NCI-H187 (cell line): ENCODE measurements around the gene ARHGAP26.

Experiments
- DNase-seq, 2 experiments: peaks; one replicate each; lab custom pipeline; 2025; lab: John Stamatoyannopoulos, UW

The ARHGAP26 gene

DNA sequence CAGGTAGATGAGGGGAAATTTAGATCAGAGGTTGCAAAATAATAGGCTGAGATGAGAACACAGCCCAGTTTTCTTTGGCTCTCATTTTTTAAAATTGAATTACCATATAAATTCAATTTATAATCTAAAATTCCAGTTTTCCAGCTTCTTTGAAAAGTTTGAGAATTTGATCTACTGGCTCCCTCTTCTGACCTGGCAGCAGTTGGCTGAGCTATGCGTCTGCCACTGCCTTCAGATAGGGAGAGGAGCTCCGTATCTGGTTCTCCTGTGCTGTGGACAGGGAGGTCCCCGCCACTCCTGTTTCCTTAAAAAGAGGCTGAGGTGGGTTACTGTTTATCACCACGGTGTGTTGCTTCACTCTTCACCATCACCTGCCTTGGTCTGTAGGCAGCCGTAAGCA is 103.7 kb downstream of the ARHGAP26 start:
- no peak for DNase-seq

DNA sequence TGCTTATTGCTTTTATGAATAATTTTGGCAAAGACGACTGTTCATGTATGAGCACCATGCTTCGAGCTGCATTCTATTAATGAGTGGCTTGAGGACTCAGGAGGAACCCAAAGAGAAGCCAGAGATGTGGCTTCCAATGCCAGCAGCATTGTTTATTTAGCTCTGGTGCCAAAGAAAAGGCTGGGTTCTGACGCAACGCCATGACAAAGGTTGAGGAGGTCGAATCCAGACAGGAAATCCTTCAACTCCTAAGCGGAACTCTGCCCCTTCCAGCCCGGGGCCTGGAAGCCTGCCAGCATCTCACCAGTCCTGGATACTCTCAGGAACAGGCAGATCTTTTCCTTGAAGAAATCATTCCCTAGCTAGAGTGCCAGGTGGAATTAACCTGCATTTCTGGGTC is 104.4 kb downstream of the ARHGAP26 start:
- DNase-seq, result no peak

DNA sequence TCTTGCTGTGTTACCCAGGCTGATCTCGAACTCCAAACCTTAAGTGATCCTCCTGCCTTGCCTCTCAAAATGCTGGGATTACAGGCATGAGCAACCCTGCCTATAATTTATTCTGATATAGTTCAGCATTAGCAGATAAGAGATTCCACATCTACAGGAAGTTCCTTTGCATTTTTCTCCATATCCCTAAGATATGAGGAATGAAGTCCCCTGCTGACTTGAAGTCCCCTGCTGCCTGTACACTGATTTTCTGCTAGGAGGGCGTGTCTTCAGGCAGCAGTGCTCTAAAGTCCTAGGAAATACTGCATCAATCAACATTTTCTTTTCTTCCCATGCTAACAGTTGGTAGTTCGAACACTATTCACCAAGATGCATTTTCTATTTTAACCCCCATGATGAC is 105.8 kb downstream of the ARHGAP26 start:
- no peak for DNase-seq

GRCh38 chr5:142876817-142877216 is 106.6 kb downstream of the ARHGAP26 start:
- DNase-seq, result no peak

DNA sequence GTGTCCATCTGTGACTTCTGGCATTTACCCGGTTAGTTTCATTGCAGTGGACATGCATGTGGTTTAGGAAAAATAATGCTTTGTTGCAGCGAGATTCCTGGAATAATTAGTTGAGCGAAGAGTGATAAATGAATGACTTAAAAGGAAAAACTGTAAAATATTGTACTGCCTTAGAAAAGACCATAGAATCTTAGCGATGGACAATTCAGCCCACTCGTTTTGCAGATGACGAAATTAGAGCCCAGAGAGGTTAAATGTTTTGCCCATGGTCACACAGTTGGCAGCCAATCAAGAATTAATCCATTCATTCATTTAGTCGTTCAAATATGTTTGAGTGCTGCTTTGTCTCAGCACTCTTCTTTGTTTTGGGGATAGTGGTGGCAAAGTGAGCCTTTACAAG is 107.9 kb downstream of the ARHGAP26 start:
- no peak for DNase-seq

DNA sequence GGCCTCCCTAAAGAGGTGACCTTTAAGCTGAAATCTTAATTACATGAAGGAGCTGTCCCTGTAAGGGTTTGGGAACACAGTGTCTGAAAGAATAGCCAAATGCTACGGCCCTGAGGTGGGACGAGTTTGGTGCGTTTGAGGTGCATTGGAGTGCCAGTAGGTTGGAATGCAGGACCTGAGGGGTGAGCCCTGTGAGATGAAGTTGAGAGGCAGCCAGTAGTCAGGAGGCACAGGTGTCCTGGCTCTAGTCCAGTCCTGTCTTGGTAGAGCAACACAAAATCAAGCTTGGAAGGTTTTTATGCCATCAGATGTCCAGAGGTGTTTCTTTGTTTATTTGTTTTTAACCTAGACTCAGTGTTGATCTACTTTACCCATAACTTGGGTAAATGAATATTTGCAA is 108.5 kb downstream of the ARHGAP26 start:
- DNase-seq, result no peak

- DNase-seq, result no peak
These were observed 111.1 kb downstream of the ARHGAP26 start for GRCh38 chr5:142881076-142881783.

DNA sequence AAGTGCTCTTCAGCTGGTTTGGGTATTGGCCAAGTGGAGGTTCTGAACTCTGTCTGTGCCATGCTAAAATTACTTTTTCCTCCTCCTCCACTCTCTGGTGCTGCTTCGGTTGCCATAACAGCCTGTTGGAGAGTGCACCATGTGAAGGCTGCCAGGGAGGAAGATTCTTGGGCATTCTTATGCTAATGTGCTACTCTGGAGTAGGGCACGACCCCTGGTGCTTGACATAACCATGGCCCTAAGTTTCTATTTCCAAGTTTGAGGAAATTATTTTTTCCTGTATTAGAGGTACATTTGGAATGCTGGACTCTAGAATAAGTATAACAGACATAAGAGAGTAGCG is 111.6 kb downstream of the ARHGAP26 start:
- no peak for DNase-seq

DNA sequence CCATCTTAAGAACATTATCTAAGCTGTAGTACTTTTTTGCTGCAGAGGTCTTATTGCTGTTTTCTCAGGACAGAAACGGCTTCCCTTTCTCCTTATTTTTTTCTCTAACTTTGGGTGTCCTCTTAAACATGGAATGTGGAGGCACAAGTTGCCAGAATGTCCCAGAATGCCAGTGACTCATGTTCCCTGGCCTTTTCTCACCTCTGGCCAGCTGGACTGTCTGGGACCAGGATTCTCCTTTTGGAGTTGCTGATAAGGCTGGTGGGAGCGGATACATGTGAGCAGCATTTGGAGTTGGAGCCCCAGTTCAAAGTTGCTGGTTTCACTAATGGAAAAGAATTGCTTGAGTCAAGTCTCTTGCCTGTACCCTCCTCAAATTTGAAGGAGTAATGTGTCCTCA is 112.8 kb downstream of the ARHGAP26 start:
- DNase-seq, result no peak

- DNase-seq, result no peak
These were observed 113.3 kb downstream of the ARHGAP26 start for GRCh38 chr5:142883438-142883837.

DNA sequence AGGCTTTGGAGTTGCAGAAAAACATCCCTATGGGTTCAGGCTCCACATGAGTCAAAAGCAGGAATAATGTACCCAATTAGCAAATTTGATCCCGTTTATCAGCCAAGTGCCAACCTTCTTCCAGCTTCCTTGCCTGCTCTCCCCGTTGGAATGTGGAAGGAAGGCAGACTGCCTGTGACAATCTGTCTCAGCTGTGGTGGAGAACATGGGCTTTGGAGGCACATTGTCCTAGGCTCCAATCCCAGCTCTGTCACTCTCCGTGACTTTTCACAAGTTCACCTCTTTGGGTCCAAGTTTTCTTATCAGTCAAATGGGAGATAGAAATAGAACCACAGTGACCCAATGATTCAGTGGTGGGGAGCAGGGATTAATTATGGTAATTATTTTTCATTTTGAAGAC is 113.9 kb downstream of the ARHGAP26 start:
- DNase-seq, result no peak

- DNase-seq, result no peak
These were observed 116.0 kb downstream of the ARHGAP26 start for GRCh38 chr5:142886211-142886610.

GRCh38 chr5:142886956-142887355 is 116.8 kb downstream of the ARHGAP26 start:
- DNase-seq, result no peak

GRCh38 chr5:142888469-142889085 is 118.4 kb downstream of the ARHGAP26 start:
- no peak for DNase-seq

- no peak for DNase-seq
These were observed 121.8 kb downstream of the ARHGAP26 start for GRCh38 chr5:142892021-142892420.

DNA sequence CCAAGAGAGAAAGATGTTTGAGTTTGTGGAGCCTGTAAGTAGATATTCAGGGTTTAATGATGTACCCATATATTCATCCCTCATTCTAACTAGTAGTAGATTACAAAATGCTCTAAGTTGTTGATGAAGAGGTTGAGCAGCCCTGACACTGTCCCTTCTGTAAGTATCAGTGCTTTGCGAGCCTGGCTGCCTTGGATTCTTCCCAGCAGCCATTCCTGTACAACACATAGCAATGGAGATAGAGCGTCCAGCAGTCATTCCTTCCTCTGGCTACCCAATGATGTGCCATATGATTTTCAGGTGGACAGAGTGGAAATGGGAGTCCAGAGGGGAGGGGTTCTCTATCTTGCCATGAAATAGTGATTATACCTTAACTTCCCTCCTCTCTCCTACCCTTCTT is 124.1 kb downstream of the ARHGAP26 start:
- no peak for DNase-seq

DNA sequence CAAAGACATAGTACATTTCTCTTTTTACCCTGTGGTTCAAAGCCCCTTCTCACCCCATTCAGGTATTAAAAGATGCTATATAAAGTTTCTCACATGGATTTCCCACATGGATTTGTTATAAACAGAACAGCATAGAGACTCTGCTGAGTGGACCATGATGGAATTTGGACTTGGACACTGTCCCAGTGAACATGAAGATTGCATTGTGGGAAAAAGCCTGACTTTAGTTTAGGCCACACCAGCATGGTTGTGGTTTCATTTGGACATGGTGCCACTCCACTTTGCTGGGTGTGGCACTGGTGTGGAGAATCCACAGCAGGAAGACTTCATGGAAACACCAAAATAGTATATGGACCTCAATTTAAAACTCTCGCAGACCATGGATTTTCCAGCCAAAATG is 124.6 kb downstream of the ARHGAP26 start:
- DNase-seq, result no peak

DNA sequence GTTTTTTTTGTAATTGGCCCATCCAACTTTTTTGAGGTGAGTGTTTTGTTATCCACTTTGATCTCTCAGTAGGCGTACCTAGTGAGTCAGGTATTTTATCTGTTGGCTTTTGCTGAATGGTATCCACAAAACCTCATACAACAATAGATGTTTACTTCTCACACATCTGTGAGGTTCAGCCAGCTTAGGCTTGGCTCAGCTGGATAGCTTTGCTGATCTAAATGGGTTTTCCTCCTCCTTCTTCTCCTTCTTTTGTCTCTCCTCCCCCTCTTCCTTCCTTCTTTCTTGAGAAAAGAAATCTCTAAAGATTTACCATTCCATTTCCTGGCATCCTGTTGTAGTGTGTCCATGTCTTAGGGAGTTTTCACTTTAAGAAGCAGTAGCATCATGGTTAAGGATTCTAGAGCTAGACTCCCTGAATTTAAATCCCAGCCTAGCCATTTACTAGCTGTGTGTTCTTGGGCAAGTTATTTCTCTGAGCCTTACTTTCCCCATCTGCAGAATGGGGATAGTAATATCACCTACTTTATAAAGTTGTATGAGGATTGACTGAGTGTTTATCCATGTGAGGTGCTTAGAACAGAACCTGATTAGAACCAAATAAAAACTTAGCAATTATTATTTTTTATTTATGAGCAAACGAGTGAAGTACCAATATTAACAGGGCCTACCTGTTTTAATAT is 126.3 kb downstream of the ARHGAP26 start:
- DNase-seq, result no peak

- no peak for DNase-seq
These were observed 127.2 kb downstream of the ARHGAP26 start for GRCh38 chr5:142897328-142897727.

DNA sequence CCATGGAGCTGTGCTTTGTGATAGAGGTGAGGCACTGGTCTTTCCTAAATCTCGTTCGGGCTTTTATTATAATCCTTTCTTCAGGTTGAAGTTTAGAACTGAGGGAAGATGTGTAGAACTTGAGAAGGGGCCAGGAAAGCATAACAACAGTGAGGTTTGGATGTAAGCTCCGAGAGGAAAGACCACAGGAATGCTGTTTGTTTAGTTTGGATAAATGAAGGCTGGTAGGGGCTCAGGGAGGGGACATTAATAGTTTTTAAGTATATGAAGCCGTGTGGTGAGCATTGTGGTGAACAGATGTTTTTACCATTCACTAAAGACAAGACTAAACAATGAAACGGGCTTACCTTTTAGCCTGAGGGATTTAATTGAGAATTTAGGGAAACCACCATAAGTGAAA is 130.8 kb downstream of the ARHGAP26 start:
- DNase-seq, result no peak

DNA sequence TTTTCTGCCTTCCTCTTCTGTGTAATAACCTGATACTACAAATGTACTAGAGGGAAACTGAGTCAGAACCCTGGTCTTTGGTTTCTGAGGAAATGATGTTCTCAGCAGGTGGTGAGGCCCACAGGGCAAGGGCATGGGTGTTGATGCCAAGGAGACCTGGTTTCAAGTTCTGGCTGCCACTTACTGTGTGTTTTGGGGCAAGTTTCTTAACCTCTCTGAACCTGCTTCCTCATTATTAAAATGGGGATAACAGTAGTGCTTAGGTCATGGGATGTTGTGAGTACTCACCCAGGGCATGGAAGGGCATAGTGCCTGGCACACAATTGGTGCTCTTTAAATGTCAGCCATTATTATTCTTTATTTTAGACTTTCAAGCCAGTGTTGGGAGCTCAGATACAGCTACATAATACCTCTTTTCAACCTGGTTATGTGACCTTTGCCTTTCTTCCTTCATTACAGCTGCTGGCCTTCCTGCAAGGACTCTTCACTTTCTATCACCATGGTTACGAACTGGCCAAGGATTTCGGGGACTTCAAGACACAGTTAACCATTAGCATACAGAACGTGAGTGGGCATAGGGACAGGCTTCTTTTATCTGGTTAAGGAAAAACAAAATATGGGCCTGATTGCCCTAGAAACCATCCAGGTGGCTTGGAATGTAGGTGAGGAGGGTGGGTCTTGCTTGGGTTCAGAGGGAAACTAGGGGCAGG is 131.5 kb downstream of the ARHGAP26 start:
- no peak for DNase-seq

- DNase-seq, result no peak
These were observed 132.2 kb downstream of the ARHGAP26 start for GRCh38 chr5:142902186-142902965.
